Measurements from ENCODE around the gene EXOC7.
A peak's percentile ranks its signal among the peaks of the same experiment; 100 is the strongest.
"Not testable (repeated sequence)": the region's sequence is repeated elsewhere in the genome, so short reads cannot be mapped to it uniquely, and the experiment has no call there.

Gene EXOC7

DNA sequence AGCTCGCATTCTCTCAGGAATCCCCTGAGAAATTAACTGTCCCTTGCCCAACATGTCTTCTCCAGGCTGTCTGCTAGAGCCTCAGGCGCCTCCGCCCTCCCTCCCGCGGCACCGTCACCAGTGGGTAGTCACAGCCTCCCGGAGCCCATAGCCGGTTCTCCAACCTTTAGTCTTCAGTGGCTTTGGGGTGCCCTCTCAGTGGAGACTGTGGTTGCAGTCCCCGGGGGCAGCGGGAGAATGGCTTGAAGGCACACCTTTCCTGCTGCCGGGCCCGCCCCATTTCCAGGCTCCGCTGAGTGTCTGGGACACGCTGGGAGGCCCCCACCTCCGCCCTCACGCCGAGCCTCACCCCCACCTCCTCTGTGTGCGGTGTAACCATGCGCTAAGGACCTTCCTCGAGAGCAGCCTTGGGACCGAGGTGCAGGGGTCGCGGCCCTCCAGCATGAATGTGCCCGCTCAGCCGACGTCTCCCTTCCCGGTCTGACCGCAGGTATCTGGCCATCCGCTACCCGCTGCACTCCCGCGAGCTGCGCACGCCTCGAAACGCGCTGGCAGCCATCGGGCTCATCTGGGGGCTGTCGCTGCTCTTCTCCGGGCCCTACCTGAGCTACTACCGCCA lies 27.3 kb downstream of the EXOC7 start:
- DNase-seq (ENCODE audit: low spot score), result no peak

GRCh38 chr17:76075364-76076145 lies 28.0 kb downstream of the EXOC7 start:
- DNase-seq (ENCODE audit: low spot score), result no peak

- DNase-seq (ENCODE audit: low spot score), result no peak
Measured at GRCh38 chr17:76074390-76075363, 28.9 kb downstream of the EXOC7 start, which contains the start of gene GALR2. TSS of gene GALR2 (plus strand) at chr17:76074781. CDS start at chr17:76074884, 103 bp downstream.

- peak; percentile 93 for DNase-seq (ENCODE audit: low spot score)
Measured at GRCh38 chr17:76072148-76072858, 31.3 kb downstream of the EXOC7 start, which contains the start of gene SRP68. TSS of gene SRP68 (minus strand) at chr17:76072517. CDS start at chr17:76072491, 26 bp downstream.

GRCh38 chr17:76071531-76072147 lies 31.9 kb downstream of the EXOC7 start:
- DNase-seq (ENCODE audit: low spot score), result peak; percentile 23

GRCh38 chr17:76065775-76066174 lies 37.8 kb downstream of the EXOC7 start:
- DNase-seq (ENCODE audit: low spot score), result no peak

GRCh38 chr17:76063875-76064546 lies 39.6 kb downstream of the EXOC7 start:
- no peak for DNase-seq (ENCODE audit: low spot score)

DNA sequence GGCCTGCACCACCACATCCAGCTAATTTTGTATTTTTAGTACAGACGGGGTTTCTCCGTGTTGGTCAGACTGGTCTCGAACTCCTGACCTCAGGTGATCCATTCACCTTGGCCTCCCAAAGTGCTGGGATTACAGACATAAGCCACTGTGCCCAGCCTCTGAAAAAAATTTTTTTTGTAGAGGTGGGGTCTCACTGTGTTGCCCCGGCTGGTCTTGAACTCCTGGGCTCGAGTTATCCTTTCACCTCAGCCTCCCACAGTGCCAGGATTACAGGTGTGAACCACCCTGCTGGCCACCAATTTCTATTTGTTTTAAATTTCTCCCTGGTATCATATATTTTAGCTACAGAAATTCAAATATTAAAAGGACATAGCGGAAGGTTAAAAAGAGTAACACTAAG lies 45.3 kb downstream of the EXOC7 start:
- not testable (repeated sequence) for DNase-seq (ENCODE audit: low spot score)

GRCh38 chr17:76056882-76057281 lies 46.7 kb downstream of the EXOC7 start:
- no peak for DNase-seq (ENCODE audit: low spot score)

DNA sequence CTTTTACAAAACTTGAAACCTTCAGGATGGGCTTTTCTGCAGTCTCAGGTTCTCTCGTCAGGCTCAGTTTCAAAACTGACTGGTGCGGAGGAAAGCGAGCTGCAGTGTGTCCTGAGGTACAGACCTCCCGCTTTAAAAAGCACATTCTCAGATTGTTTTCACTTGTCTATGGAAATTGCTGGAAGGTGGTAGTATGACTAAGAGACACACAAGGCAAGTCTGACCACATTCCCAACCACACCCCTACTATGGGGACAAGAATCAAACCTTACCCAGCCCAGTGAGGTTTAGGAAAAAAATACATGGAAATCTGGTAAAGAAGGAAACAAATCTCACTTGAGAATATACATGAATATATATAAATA lies 49.5 kb downstream of the EXOC7 start:
- DNase-seq (ENCODE audit: low spot score), result no peak

- DNase-seq (ENCODE audit: low spot score), result peak; percentile 63
Measured at GRCh38 chr17:76053246-76054111, 50.1 kb downstream of the EXOC7 start.

DNA sequence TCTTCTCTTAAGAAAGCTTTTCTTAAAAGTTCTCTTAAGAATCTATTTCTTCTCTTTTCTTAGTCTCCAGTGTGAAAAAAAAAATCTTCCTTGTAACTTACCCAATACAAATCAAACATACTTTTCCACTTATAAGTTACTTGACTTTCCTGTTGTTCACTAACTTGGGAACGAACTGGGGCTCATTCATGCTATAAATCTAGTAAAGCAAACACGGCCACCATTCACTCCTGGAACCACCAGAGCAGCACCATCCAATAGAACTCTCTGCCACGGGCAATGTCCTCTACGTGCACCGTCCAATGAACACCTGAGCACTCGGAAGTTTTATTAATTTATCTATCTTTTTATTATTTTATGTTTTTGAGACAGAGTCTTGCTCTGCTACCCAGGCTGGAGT lies 52.0 kb downstream of the EXOC7 start:
- DNase-seq (ENCODE audit: low spot score), result no peak

- DNase-seq (ENCODE audit: low spot score), result no peak
Measured at GRCh38 chr17:76050538-76051467, 52.8 kb downstream of the EXOC7 start.

GRCh38 chr17:76049836-76050537 lies 53.6 kb downstream of the EXOC7 start:
- DNase-seq (ENCODE audit: low spot score), result no peak

- DNase-seq (ENCODE audit: low spot score), result no peak
Measured at GRCh38 chr17:76049239-76049638, 54.3 kb downstream of the EXOC7 start.

DNA sequence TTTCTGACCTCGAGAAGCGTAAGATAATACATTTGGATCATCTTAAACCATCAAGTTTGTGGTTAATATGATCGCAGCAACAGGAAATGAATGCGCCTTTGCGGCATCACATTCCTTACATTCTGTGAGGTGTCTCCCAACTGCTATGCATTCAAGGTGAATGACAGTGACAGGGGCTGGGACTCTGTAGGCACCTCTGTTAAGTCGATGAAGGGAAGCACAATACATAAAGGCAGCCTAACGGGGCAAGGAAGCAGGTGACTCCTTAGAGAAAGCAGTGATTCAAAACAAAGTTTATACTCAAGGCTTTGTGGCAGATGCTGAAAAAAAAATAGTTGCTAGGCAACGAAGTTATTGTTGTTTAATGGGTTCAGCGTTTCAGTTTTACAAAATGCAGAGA lies 54.9 kb downstream of the EXOC7 start:
- DNase-seq (ENCODE audit: low spot score), result no peak

DNA sequence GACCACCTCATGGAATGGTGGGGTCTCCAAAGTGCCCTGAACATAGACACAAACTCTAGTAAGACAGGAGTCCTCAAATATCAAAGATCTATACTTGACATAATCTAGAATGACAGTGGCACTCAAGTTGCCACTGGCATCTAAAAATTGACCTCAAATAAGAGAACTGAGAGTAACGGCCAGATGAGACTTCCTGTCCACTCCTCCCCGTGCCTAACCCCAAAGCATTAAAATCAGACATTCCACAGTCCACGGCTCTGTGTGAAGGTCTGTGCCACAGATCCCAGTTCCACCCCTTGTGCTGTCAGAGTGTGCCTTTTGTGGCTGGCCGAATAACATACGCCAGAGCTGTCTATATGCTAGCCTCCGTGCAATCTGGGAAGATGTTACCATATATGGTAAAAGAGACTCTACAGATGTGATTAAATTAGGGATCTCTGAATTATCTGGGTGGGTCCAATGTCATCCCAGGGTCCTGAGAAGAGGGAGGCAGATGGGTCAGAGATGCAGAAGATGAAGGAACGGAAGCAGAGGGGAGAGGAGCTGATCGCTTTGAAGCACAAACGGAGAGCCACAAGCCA lies 55.5 kb downstream of the EXOC7 start:
- DNase-seq (ENCODE audit: low spot score), result no peak

GRCh38 chr17:76046064-76046463 lies 57.5 kb downstream of the EXOC7 start:
- DNase-seq (ENCODE audit: low spot score), result no peak

Measured in RKO (cell line).